Activated T-cell treated with anti-CD3 and anti-CD28 coated beads, Interleukin-2, amount 50 U/mL, for 24 hours (primary cell): Measurements from ENCODE around the gene ZAR1.
"Not testable (repeated sequence)": the region's sequence is repeated elsewhere in the genome, so short reads cannot be mapped to it uniquely, and the experiment has no call there.

Experiments
- DNase-seq: peaks from one replicate; pipeline ENCODE4 v3.0.0-alpha.2; 2020
- H3K27ac Mint-ChIP-seq: 2 replicates; pipeline ENCODE4 v1.8.0; 2020; ENCODE audit warnings: mild to moderate bottlenecking, mixed read lengths
- H3K27me3 Mint-ChIP-seq: 2 replicates; pipeline ENCODE4 v1.8.0; 2020; ENCODE audit warnings: mixed read lengths
- H3K36me3 Mint-ChIP-seq: 2 replicates; pipeline ENCODE4 v1.8.0; 2020; ENCODE audit warnings: low read depth, mixed read lengths
- H3K4me1 Mint-ChIP-seq: 2 replicates; pipeline ENCODE4 v1.8.0; 2020; ENCODE audit warnings: low read depth, mixed read lengths
- H3K4me3 Mint-ChIP-seq: 2 replicates; pipeline ENCODE4 v1.8.0; 2020; ENCODE audit warnings: mild to moderate bottlenecking, moderate library complexity, mixed read lengths
- H3K9me3 Mint-ChIP-seq: 2 replicates; pipeline ENCODE4 v1.8.0; 2020; ENCODE audit warnings: mixed read lengths

Gene ZAR1

GRCh38 chr4:48490012-48490679 is at the start of gene ZAR1:
Gene ZAR1 (plus strand): TSS chr4:48490252. CDS start chr4:48490292, 40 bp downstream.
- Mint-ChIP-seq H3K4me3 (peak within 1 kb of the TSS; percentile 55), H3K4me1 (peaks cover 4% of the 10 kb centered on the region)
- peak; percentile 42 for DNase-seq

GRCh38 chr4:48440914-48441313 is 49.1 kb upstream of the ZAR1 start:
- DNase-seq, H3K4me1 Mint-ChIP-seq, H3K27me3 Mint-ChIP-seq, H3K9me3 Mint-ChIP-seq, H3K36me3 Mint-ChIP-seq, H3K27ac Mint-ChIP-seq, H3K4me3 Mint-ChIP-seq: not testable (repeated sequence)

More at GRCh38 chr4:48490012-48490679, at the start of gene ZAR1:
- peaks cover 53% of the 10 kb centered on the region for H3K27me3 Mint-ChIP-seq
- H3K36me3 Mint-ChIP-seq: no peaks in the 10 kb centered on the region
- no peaks in the 10 kb centered on the region for H3K9me3 Mint-ChIP-seq
- no peak within 1 kb of the TSS for H3K27ac Mint-ChIP-seq

GRCh38 chr4:48445704-48446103 is 44.3 kb upstream of the ZAR1 start:
- H3K27ac Mint-ChIP-seq: no peak overlapping the region
- H3K9me3 Mint-ChIP-seq: no peaks in the 10 kb centered on the region
- peaks cover 2% of the 10 kb centered on the region for H3K4me1 Mint-ChIP-seq
- H3K4me3 Mint-ChIP-seq: no peak overlapping the region
- H3K27me3 Mint-ChIP-seq: no peaks in the 10 kb centered on the region
- no peaks in the 10 kb centered on the region for H3K36me3 Mint-ChIP-seq
- no peak for DNase-seq

GRCh38 chr4:48446642-48447041 is 43.4 kb upstream of the ZAR1 start:
- Mint-ChIP-seq H3K27ac (no peak overlapping the region), H3K4me3 (no peak overlapping the region), H3K27me3 (no peaks in the 10 kb centered on the region), H3K4me1 (no peaks in the 10 kb centered on the region), H3K9me3 (no peaks in the 10 kb centered on the region), H3K36me3 (no peaks in the 10 kb centered on the region)
- DNase-seq: no peak

GRCh38 chr4:48449151-48449550 is 40.9 kb upstream of the ZAR1 start:
- no peak for DNase-seq
- peaks cover 5% of the 10 kb centered on the region for H3K27me3 Mint-ChIP-seq
- no peaks in the 10 kb centered on the region for H3K9me3 Mint-ChIP-seq
- no peaks in the 10 kb centered on the region for H3K4me1 Mint-ChIP-seq
- no peaks in the 10 kb centered on the region for H3K36me3 Mint-ChIP-seq
- no peak overlapping the region for H3K4me3 Mint-ChIP-seq
- no peak overlapping the region for H3K27ac Mint-ChIP-seq

- DNase-seq: no peak
- H3K4me3 Mint-ChIP-seq: no peak overlapping the region
- H3K27me3 Mint-ChIP-seq: peaks cover 5% of the 10 kb centered on the region
- no peaks in the 10 kb centered on the region for H3K4me1 Mint-ChIP-seq
- H3K36me3 Mint-ChIP-seq: no peaks in the 10 kb centered on the region
- H3K9me3 Mint-ChIP-seq: no peaks in the 10 kb centered on the region
- no peak overlapping the region for H3K27ac Mint-ChIP-seq
Observed at GRCh38 chr4:48450740-48451139, 39.3 kb upstream of the ZAR1 start.

GRCh38 chr4:48451656-48452055 is 38.4 kb upstream of the ZAR1 start:
- not testable (repeated sequence) for H3K27ac Mint-ChIP-seq, H3K4me1 Mint-ChIP-seq, H3K9me3 Mint-ChIP-seq, H3K27me3 Mint-ChIP-seq, H3K36me3 Mint-ChIP-seq, DNase-seq, H3K4me3 Mint-ChIP-seq

GRCh38 chr4:48454591-48454990 is 35.5 kb upstream of the ZAR1 start:
- no peaks in the 10 kb centered on the region for H3K9me3 Mint-ChIP-seq
- H3K27ac Mint-ChIP-seq: no peak overlapping the region
- H3K4me1 Mint-ChIP-seq: no peaks in the 10 kb centered on the region
- DNase-seq: no peak
- no peaks in the 10 kb centered on the region for H3K36me3 Mint-ChIP-seq
- H3K27me3 Mint-ChIP-seq: peaks cover 5% of the 10 kb centered on the region
- H3K4me3 Mint-ChIP-seq: no peak overlapping the region

- no peaks in the 10 kb centered on the region for H3K36me3 Mint-ChIP-seq
- no peaks in the 10 kb centered on the region for H3K27me3 Mint-ChIP-seq
- no peak overlapping the region for H3K27ac Mint-ChIP-seq
- no peaks in the 10 kb centered on the region for H3K4me1 Mint-ChIP-seq
- no peaks in the 10 kb centered on the region for H3K9me3 Mint-ChIP-seq
- no peak overlapping the region for H3K4me3 Mint-ChIP-seq
- no peak for DNase-seq
Observed at GRCh38 chr4:48461000-48461399, 29.1 kb upstream of the ZAR1 start.

- Mint-ChIP-seq H3K27me3 (no peaks in the 10 kb centered on the region), H3K9me3 (no peaks in the 10 kb centered on the region), H3K4me3 (no peak overlapping the region), H3K27ac (no peak overlapping the region), H3K4me1 (no peaks in the 10 kb centered on the region), H3K36me3 (no peaks in the 10 kb centered on the region)
- no peak for DNase-seq
Observed at GRCh38 chr4:48462363-48462762, 27.7 kb upstream of the ZAR1 start.

- no peaks in the 10 kb centered on the region for H3K9me3 Mint-ChIP-seq
Observed at GRCh38 chr4:48467442-48467841, 22.6 kb upstream of the ZAR1 start.

GRCh38 chr4:48467891-48468290 is 22.2 kb upstream of the ZAR1 start:
- no peak overlapping the region for H3K27ac Mint-ChIP-seq
- no peaks in the 10 kb centered on the region for H3K36me3 Mint-ChIP-seq
- no peaks in the 10 kb centered on the region for H3K4me1 Mint-ChIP-seq
- H3K4me3 Mint-ChIP-seq: no peak overlapping the region
- H3K27me3 Mint-ChIP-seq: peaks cover 3% of the 10 kb centered on the region
- H3K9me3 Mint-ChIP-seq: no peaks in the 10 kb centered on the region
- no peak for DNase-seq

More at GRCh38 chr4:48467442-48467841, 22.6 kb upstream of the ZAR1 start:
- DNase-seq: no peak
- H3K36me3 Mint-ChIP-seq: no peaks in the 10 kb centered on the region
- H3K27ac Mint-ChIP-seq: no peak overlapping the region
- no peaks in the 10 kb centered on the region for H3K4me1 Mint-ChIP-seq
- no peak overlapping the region for H3K4me3 Mint-ChIP-seq
- peaks cover 3% of the 10 kb centered on the region for H3K27me3 Mint-ChIP-seq

- H3K4me3 Mint-ChIP-seq: no peak overlapping the region
- H3K36me3 Mint-ChIP-seq: no peaks in the 10 kb centered on the region
- H3K27ac Mint-ChIP-seq: no peak overlapping the region
- peaks cover 3% of the 10 kb centered on the region for H3K27me3 Mint-ChIP-seq
- DNase-seq: no peak
- no peaks in the 10 kb centered on the region for H3K9me3 Mint-ChIP-seq
- H3K4me1 Mint-ChIP-seq: no peaks in the 10 kb centered on the region
Observed at GRCh38 chr4:48470137-48470536, 19.9 kb upstream of the ZAR1 start.

- peaks cover 3% of the 10 kb centered on the region for H3K27me3 Mint-ChIP-seq
- no peak for DNase-seq
- H3K4me3 Mint-ChIP-seq: no peak overlapping the region
- no peaks in the 10 kb centered on the region for H3K9me3 Mint-ChIP-seq
- no peaks in the 10 kb centered on the region for H3K36me3 Mint-ChIP-seq
- no peak overlapping the region for H3K27ac Mint-ChIP-seq
- no peaks in the 10 kb centered on the region for H3K4me1 Mint-ChIP-seq
Observed at GRCh38 chr4:48470570-48470969, 19.5 kb upstream of the ZAR1 start.

- Mint-ChIP-seq H3K27me3 (peaks cover 6% of the 10 kb centered on the region), H3K27ac (no peak overlapping the region), H3K9me3 (no peaks in the 10 kb centered on the region), H3K4me1 (no peaks in the 10 kb centered on the region), H3K36me3 (no peaks in the 10 kb centered on the region), H3K4me3 (no peak overlapping the region)
- DNase-seq: no peak
Observed at GRCh38 chr4:48472794-48473193, 17.3 kb upstream of the ZAR1 start.

- H3K4me3 Mint-ChIP-seq: no peak overlapping the region
- peaks cover 13% of the 10 kb centered on the region for H3K27me3 Mint-ChIP-seq
- no peak overlapping the region for H3K27ac Mint-ChIP-seq
- H3K36me3 Mint-ChIP-seq: no peaks in the 10 kb centered on the region
- no peaks in the 10 kb centered on the region for H3K4me1 Mint-ChIP-seq
- no peaks in the 10 kb centered on the region for H3K9me3 Mint-ChIP-seq
- no peak for DNase-seq
Observed at GRCh38 chr4:48475770-48476169, 14.3 kb upstream of the ZAR1 start.
